22Rv1 (cell line): ENCODE measurements around the gene TBCEL.

Experiments
- CTCF ChIP-seq: fragments of 450-650 bp; IDR thresholded peaks from 2 replicates; pipeline ENCODE4 v1.5.1; 2017; ENCODE audit warnings: mild to moderate bottlenecking
- ZFX ChIP-seq: fragments of 450-650 bp; IDR thresholded peaks from 2 replicates; pipeline ENCODE4 v1.6.1; 2017; ENCODE audit warnings: antibody characterized with exemption, borderline replicate concordance

GRCh38 chr11:120998581-120998980 lies 25.3 kb upstream of the TBCEL start:
- no peak for TF ChIP-seq CTCF
- TF ChIP-seq ZFX = no peak
